Ecto neural progenitor cell (in vitro differentiated cells): ENCODE measurements around the gene UNC5CL.

ENCODE experiments used
- DNase-seq: peaks from one replicate; pipeline ENCODE4 v3.0.0-alpha.2; 2018; ENCODE audit warnings: low spot score

The UNC5CL gene, protein sequence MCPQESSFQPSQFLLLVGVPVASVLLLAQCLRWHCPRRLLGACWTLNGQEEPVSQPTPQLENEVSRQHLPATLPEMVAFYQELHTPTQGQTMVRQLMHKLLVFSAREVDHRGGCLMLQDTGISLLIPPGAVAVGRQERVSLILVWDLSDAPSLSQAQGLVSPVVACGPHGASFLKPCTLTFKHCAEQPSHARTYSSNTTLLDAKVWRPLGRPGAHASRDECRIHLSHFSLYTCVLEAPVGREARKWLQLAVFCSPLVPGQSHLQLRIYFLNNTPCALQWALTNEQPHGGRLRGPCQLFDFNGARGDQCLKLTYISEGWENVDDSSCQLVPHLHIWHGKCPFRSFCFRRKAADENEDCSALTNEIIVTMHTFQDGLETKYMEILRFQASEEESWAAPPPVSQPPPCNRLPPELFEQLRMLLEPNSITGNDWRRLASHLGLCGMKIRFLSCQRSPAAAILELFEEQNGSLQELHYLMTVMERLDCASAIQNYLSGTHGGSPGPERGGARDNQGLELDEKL

DNA sequence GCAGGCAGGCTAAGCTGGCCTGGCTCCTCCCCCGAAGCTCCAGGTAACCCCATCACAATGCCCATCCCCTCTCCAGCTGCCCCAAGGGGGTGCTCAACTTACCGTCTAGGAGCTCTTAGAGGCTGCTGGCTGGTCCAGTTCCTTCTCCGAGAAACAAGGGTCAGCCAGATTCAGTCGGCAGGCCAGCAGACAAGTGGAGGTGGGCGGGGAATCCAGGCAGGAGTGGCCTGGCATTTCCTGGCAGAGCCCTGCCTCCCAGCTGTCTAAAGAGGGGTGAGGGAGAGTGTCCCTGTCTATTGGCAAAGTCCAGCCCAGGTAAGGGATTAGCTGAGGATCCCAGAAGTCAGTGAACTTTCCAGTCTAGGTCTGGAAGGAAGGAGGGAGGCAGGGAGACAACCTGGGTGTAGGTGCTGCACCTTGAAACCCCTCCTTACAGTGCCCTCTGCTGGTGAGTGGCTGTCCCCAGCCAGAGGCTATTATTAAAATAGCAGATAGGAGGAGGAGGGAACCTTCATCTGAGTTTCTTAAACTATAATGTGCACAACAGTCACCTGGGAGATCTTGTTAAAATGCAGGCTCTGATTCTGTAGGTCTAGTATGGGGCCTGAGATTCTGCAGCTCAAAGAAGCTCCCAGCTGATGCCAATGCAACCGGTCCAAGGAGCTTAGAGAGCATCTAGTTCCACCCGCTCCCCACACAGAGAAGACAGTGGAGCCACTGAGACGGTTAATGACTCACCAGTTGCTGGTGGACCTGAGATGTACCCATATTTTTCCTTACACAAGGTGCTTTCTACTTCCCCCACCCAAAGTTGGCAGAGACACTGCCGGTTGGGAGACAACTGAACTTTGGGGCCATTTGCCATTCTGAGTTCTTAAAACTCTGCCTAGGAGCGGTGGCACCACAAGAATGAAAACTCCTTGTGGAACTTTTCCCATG is at the start of gene UNC5CL:
Gene UNC5CL, minus strand, starts transcription at position 162 of the 939 bp plus-strand sequence. CDS start 4,147 bp downstream, outside the sequence.
- peak; percentile 60 for DNase-seq

GRCh38 chr6:41088451-41088850 is 49.4 kb upstream of the UNC5CL start:
- no peak for DNase-seq

GRCh38 chr6:41085182-41085581 is 46.2 kb upstream of the UNC5CL start:
- no peak for DNase-seq

DNA sequence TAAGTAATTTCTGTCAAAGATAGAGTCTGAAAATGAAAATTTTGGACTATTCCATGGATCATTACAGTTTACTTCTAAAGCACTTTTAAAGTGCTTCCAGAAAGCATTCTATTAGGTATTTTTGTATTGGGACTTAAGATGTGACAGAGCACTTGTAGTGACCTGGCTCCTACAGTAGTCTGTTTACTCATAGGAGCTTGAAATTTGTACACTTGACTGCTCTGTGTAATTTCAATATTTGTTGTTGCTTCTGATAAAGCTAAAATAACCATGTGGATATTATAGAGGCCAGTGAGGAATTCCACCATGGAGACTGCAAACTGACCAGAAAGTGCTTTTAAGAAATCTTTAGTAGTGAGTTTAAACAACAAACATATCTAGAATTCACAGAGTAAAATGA is 44.1 kb upstream of the UNC5CL start:
- DNase-seq: no peak

GRCh38 chr6:41080621-41081020 is 41.6 kb upstream of the UNC5CL start:
- no peak for DNase-seq

DNA sequence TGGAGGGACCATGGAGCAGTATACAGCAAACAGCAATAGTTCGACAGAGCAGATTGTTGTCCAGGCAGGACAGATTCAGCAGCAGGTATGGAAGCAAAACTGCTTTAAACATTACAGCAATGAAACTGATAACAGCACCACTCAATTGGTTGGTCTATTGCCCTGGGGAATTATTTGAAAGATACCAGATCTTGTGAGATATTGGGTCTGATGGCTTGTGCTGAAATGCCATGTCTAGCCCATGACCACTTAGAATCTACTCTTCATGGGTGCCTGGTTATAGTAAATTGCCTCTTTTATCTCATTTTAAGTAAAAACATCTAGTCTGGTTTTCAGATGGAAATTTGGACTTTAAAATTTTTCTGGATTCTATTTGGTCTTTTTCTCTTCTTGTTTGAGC is 40.1 kb upstream of the UNC5CL start:
- no peak for DNase-seq

DNA sequence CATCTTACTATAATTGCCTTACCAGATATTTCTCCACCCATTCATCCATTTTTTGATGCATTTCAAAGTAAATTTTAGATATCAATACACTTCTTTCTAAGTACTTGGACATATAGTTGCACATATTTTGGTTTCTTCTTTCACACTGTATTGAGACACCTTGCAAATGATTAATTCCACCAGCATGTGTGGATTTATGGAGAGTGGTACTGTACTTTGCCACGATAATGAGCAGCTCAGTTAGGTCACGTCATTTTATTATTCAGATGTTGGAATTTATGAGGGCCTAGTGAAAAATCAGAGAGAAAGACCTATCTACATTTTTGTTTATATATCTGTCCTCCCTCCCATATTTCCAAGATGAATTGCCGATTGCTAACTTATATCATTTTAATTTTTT is 39.1 kb upstream of the UNC5CL start:
- no peak for DNase-seq

- no peak for DNase-seq
These were observed 38.5 kb upstream of the UNC5CL start for GRCh38 chr6:41077536-41077935.

GRCh38 chr6:41075651-41076626 is 36.9 kb upstream of the UNC5CL start:
- DNase-seq: no peak

GRCh38 chr6:41074692-41075436 is 35.8 kb upstream of the UNC5CL start:
- DNase-seq: no peak

- DNase-seq: no peak
These were observed 35.1 kb upstream of the UNC5CL start for GRCh38 chr6:41073968-41074691.

DNA sequence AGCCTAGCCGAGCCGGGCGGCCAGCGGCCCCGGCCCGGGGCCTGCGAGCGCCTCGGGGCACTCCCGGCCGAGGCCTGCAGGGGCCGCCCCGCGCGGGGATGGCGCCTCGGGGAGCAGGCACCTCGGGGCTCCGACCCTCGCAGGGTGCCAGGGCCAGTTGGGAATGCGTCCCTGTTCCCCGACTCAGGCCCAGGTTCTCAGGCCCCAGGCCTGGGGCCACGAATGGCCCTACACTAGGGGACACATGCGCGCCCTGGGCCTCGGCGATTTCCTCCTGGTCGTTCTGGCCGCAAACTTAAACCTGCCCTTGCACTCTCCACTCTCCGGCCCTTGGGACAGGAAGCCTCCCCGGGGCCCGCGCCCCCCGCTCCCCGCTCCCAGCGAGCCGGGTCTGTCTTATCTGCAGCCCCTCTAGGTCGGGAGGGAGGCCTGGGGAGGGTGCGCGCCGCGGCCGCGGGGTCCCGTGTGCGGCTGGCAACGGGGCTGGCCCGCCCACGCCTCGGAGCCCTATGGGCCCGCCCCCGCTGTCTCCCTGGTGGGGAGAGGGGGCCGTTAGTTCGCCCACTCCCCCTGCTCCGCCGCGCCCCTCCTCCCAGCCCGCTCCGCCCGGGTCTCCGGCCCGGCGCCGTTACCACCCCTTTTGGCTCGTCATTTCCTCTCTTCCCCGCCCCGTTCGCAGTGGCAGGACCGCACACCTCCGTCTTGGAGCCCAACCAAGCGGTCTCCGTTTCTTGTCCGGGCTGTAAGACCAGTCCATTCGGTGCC is 34.4 kb upstream of the UNC5CL start:
- DNase-seq: peak; percentile 90

DNA sequence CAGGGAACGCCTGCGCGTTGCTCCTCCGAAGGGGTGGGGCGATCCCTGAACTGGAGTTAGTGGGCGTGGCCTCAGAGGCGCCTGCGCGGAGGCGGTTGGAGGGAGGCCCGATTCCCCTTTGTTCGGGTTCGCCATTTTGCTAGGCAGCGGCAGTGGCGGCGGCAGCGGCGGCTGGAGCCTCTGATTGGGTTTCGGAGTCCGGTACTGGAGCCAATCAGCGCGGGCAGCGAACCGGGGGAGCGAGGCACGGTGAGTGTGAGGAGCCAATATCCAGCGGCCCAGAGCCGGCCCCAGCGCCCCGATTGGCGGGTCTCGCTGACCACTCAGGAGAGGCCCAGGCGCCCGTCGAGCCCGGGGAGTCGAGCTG is 33.8 kb upstream of the UNC5CL start, which contains the start of gene NFYA:
Gene NFYA, plus strand, starts transcription at position 139 of the 367 bp plus-strand sequence. CDS start 6,116 bp downstream, outside the sequence.
- DNase-seq: peak; percentile 100

GRCh38 chr6:41071923-41072835 is 33.2 kb upstream of the UNC5CL start, which contains the start of gene OARD1:
Gene OARD1, minus strand, starts transcription at chr6:41072356. Its CDS starts 722 bp downstream, at chr6:41071634.
- DNase-seq: peak; percentile 99

- no peak for DNase-seq
These were observed 32.5 kb upstream of the UNC5CL start for GRCh38 chr6:41071501-41071922.

DNA sequence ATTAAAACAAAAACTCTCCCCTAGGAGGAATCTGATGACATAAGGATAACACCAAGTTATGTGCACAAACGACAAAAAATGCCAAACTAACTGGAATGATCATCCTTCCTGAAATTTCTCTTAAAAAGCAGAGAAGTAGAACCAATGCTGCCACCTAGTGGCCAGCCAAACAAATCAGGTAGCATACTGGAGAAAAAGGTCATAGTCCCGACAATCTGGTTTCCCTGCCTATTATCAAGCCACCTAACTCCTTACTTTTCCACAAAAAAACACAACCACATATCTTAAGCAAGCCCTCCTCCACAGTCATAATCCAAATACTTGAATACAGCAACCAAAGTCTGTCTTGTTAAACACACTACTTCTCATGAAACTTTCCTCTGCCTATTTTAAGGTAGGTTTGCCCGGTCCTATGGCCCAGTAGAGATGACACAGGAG is 27.9 kb upstream of the UNC5CL start:
- DNase-seq: no peak

DNA sequence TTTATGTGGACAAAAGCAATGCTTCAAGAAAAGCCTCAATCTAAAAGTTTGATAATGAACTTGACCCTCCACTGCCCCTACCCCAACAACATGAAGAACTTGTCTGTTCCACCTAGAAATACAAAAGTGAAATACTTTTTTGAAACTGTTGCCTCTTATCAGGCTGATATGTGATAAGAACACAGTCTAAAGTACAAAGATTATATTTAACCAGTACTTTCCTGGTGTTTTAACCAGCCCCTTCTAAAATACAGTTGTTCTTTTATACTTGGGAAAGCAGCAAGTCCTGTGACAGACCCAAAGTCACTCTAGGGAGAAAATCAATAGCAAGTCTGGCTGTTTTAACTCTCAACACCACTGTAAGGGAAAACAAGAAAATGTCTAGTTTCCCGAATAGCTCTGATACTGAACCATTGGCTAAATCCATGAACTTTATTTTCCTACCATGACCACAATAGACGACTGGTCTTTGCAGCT is 26.6 kb upstream of the UNC5CL start:
- DNase-seq: no peak

DNA sequence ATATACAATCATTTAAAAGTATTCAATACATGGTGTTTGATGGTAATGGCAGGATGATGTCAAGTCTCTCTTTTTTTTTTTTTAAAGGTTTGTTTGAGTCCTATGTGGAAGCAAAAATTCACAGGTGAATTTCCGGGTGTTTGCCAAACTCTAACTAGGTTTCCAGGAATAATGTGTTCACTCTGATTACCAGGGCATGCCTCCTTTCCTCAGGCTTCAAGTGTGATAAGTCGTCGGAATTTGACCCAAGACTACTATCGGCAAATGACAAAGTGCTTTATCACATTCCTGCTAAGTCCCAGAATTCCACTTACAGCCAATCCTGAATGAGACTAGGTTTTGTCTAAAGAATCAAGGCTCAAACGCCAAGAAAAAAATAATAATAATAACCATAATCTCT is 25.8 kb upstream of the UNC5CL start:
- no peak for DNase-seq
